Panc1 (cell line): ENCODE measurements around the gene HSD3B2. TPM values are rescaled to one million over a fixed set of nuclear protein-coding genes. Genes with fewer than 3 reads are reported as not detected.

ENCODE experiments used
- ATAC-seq: fragments of 200-7000 bp; cut with Tn5 transposase; 2 replicates; pipeline ENCODE4 v1.9.1; 2020; ENCODE audit warnings: mild to moderate bottlenecking, moderate library complexity
- BruUV-seq: library from RNA; stranded (reverse); fragments of 400-500 nt; replicated peaks from 2 replicates; lab custom pipeline; 2021; lab: Mats Ljungman, UMichigan
- CTCF ChIA-PET: fragments of 300-600 bp; sonication (Branson Sonifier 250); formaldehyde crosslinking; loops from one replicate; lab custom pipeline; 2022; ENCODE audit warnings: antibody characterized with exemption; lab: Charles Lee
- POLR2A ChIA-PET: fragments of 300-600 bp; sonication (Branson Sonifier 250); formaldehyde crosslinking; loops from one replicate; lab custom pipeline; 2022; ENCODE audit warnings: antibody characterized with exemption; lab: Charles Lee
- DNase-seq: peaks from one replicate; pipeline ENCODE4 v3.0.0-alpha.2; 2010; ENCODE audit warnings: low read depth, low spot score
- H3K27ac ChIP-seq: 2 replicates; pipeline ENCODE4 v1.5.1; 2011; ENCODE audit warnings: mild to moderate bottlenecking, low read length, inconsistent platforms
- H3K27me3 ChIP-seq: fragments of 200-500 bp; sonication (Bioruptor generic); 2 replicates; pipeline ENCODE4 v1.6.0; 2014; ENCODE audit warnings: low read length, inconsistent platforms; ENCODE audit not compliant: control insufficient read depth, insufficient read depth
- H3K36me3 ChIP-seq: fragments of 200-500 bp; sonication (Bioruptor generic); 2 replicates; pipeline ENCODE4 v1.5.1; 2014; ENCODE audit warnings: inconsistent platforms, mild to moderate bottlenecking, low read length, moderate library complexity; ENCODE audit not compliant: control insufficient read depth, insufficient read depth
- H3K4me1 ChIP-seq: 2 replicates; pipeline ENCODE4 v1.5.1; 2011; ENCODE audit warnings: inconsistent platforms, mild to moderate bottlenecking, low read length, moderate library complexity; ENCODE audit not compliant: control insufficient read depth, insufficient read depth
- H3K4me3 ChIP-seq, 2 experiments: 2 replicates each; pipeline ENCODE4 v1.5.1; 2011 to 2012; ENCODE audit warnings: low read depth in 2 of 2, low read length in 2 of 2, mild to moderate bottlenecking in 2 of 2, inconsistent platforms in 1 of 2, moderate library complexity in 1 of 2
- H3K9me3 ChIP-seq: fragments of 200-500 bp; sonication (Bioruptor generic); 2 replicates; pipeline ENCODE4 v1.5.1; 2014; ENCODE audit warnings: low read depth, mild to moderate bottlenecking, inconsistent platforms, low read length, moderate library complexity; ENCODE audit not compliant: control insufficient read depth, insufficient read depth
- CTCF ChIP-seq: fragments of 450-650 bp; IDR thresholded peaks from 2 replicates; pipeline ENCODE4 v1.5.1; 2017; ENCODE audit warnings: mild to moderate bottlenecking
- POLR2AphosphoS5 ChIP-seq: IDR thresholded peaks from 2 replicates; pipeline ENCODE4 v1.6.1; 2012; ENCODE audit warnings: mild to moderate bottlenecking, low read depth, low read length, moderate library complexity
- REST ChIP-seq, 2 experiments: IDR thresholded peaks; 2 replicates each; pipeline ENCODE4 v1.6.1; 2011 to 2012; ENCODE audit warnings: low read depth in 2 of 2, control low read depth in 1 of 2, low read length in 1 of 2, mild to moderate bottlenecking in 1 of 2, moderate library complexity in 1 of 2; ENCODE audit not compliant: insufficient read depth in 1 of 2
- SIN3A ChIP-seq: IDR thresholded peaks from 2 replicates; pipeline ENCODE4 v1.6.1; 2012; ENCODE audit warnings: low read depth, mild to moderate bottlenecking, low read length, moderate library complexity, borderline replicate concordance; ENCODE audit not compliant: insufficient read depth
- TCF7L2 ChIP-seq: IDR thresholded peaks from 2 replicates; pipeline ENCODE4 v1.6.1; 2011; ENCODE audit warnings: mild to moderate bottlenecking, low read depth, low read length, inconsistent platforms
- in situ Hi-C: cut with HindIII; loops from 2 replicates; pipeline ENCODE4 v1.10.0; 2016; ENCODE audit warnings: low sequenced_read_pairs, low pct_unique_long_range_greater_than_20kb
- intact Hi-C: fragments of 100-400 bp; cut with micrococcal nuclease; formaldehyde crosslinking; loops from one replicate; pipeline ENCODE4 v1.10.0; 2022; ENCODE audit not compliant: unreplicated experiment
- total RNA-seq: library from RNA; stranded (reverse); gene quantifications from one replicate; pipeline ENCODE4 v1.2.1, GENCODE V29; 2021; ENCODE audit not compliant: unreplicated experiment

Gene HSD3B2
- total RNA-seq, 1 experiment from 2014 or later = 1.2 TPM

- no peaks in the 10 kb centered on the region for H3K9me3 ChIP-seq
Measured at GRCh38 chr1:119431836-119432235, 16.9 kb downstream of the HSD3B2 start.

GRCh38 chr1:119435052-119435451 is 20.1 kb downstream of the HSD3B2 start:
- POLR2A ChIA-PET = no interaction called here
- in situ Hi-C loops = no loop called here
- Histone ChIP-seq H3K9me3 (no peaks in the 10 kb centered on the region), H3K36me3 (no peaks in the 10 kb centered on the region), H3K27ac (no peak overlapping the region), H3K4me1 (no peaks in the 10 kb centered on the region), H3K27me3 (peaks cover 8% of the 10 kb centered on the region), H3K4me3 (no peak overlapping the region)
- no peak for TF ChIP-seq REST (IDR thresholded peaks at IDR 0.05; ENCODE audit: insufficient read depth in 1 of 2, low read depth in 2 of 2, low read length in 1 of 2)
- ATAC-seq (no peak), DNase-seq (no peak)
- BruUV-seq = no TSS peak
- CTCF ChIA-PET = no interaction called here
- intact Hi-C loops = no loop called here

More at GRCh38 chr1:119431836-119432235, 16.9 kb downstream of the HSD3B2 start:
- BruUV-seq = no TSS peak
- Histone ChIP-seq H3K4me1 (no peaks in the 10 kb centered on the region), H3K4me3 (no peak overlapping the region), H3K36me3 (no peaks in the 10 kb centered on the region), H3K27me3 (peaks cover 11% of the 10 kb centered on the region; the same call in 1 of the 2 replicates), H3K27ac (no peak overlapping the region)
- no peak for DNase-seq
- TF ChIP-seq REST (IDR thresholded peaks at IDR 0.05; ENCODE audit: insufficient read depth in 1 of 2, low read depth in 2 of 2, low read length in 1 of 2) (no peak), POLR2AphosphoS5 (no peak), TCF7L2 (no peak), CTCF (no peak), SIN3A (no peak)
- ChIA-PET CTCF (no interaction called here), POLR2A (no interaction called here)
- intact Hi-C loops (no loop called here), in situ Hi-C loops (no loop called here)
- no peak for ATAC-seq
